DOHH2 (cell line): ENCODE measurements around the gene ATP6V0E1.

Experiments used
- H3F3A ChIP-seq: fragments of 200-600 bp; sonication (generic), shearing (Covaris generic); 2 replicates; pipeline ENCODE4 v1.6.0; 2016; ENCODE audit warnings: antibody characterized with exemption, mild to moderate bottlenecking; ENCODE audit not compliant: control insufficient read depth, insufficient read depth
- H3K27ac ChIP-seq: fragments of 200-600 bp; sonication (generic); 2 replicates; pipeline ENCODE4 v1.5.1; 2014; ENCODE audit warnings: low read depth, mild to moderate bottlenecking, low read length, moderate library complexity
- H3K27me3 ChIP-seq: fragments of 200-600 bp; sonication (generic); 2 replicates; pipeline ENCODE4 v1.6.1; 2014; ENCODE audit warnings: mild to moderate bottlenecking, low read length, mixed read lengths; ENCODE audit not compliant: control insufficient read depth
- H3K36me3 ChIP-seq: fragments of 200-600 bp; sonication (generic); 2 replicates; pipeline ENCODE4 v1.6.1; 2014; ENCODE audit warnings: mild to moderate bottlenecking, low read length, moderate library complexity, mixed read lengths; ENCODE audit not compliant: control insufficient read depth
- H3K4me1 ChIP-seq: fragments of 200-600 bp; sonication (generic); 2 replicates; pipeline ENCODE4 v1.6.1; 2014; ENCODE audit warnings: mild to moderate bottlenecking, low read length, mixed read lengths; ENCODE audit not compliant: control insufficient read depth
- H3K4me2 ChIP-seq: fragments of 200-600 bp; sonication (generic); 2 replicates; pipeline ENCODE4 v1.6.0; 2014; ENCODE audit warnings: mild to moderate bottlenecking, low read length, moderate library complexity
- H3K4me3 ChIP-seq: fragments of 200-600 bp; sonication (generic); 2 replicates; pipeline ENCODE4 v1.5.1; 2014; ENCODE audit warnings: mild to moderate bottlenecking, low read length, mixed read lengths
- H3K79me2 ChIP-seq: fragments of 200-600 bp; sonication (generic); 2 replicates; pipeline ENCODE4 v1.6.1; 2014; ENCODE audit warnings: mild to moderate bottlenecking, low read length, mixed read lengths; ENCODE audit not compliant: control insufficient read depth
- H3K9me2 ChIP-seq: fragments of 200-600 bp; sonication (generic); replicated peaks from 2 replicates; pipeline ENCODE4 v1.6.1; 2014; ENCODE audit warnings: mild to moderate bottlenecking, low read length, mixed read lengths; ENCODE audit not compliant: control insufficient read depth
- H3K9me3 ChIP-seq: fragments of 200-600 bp; sonication (generic); 2 replicates; pipeline ENCODE4 v1.6.1; 2014; ENCODE audit warnings: antibody characterized with exemption, low read length, mixed read lengths; ENCODE audit not compliant: control insufficient read depth, insufficient read depth
- H4K20me1 ChIP-seq: fragments of 200-600 bp; sonication (generic); 2 replicates; pipeline ENCODE4 v1.6.0; 2014; ENCODE audit warnings: low read depth, mild to moderate bottlenecking, antibody characterized with exemption, low read length, moderate library complexity; ENCODE audit not compliant: control insufficient read depth, insufficient read depth
- CTCF ChIP-seq: fragments of 200-600 bp; sonication (generic); IDR thresholded peaks from one replicate; pipeline ENCODE4 v1.5.1; 2014; ENCODE audit warnings: antibody characterized with exemption, mild to moderate bottlenecking, low read depth, low read length; ENCODE audit not compliant: poor library complexity, severe bottlenecking
- EZH2phosphoT487 ChIP-seq: fragments of 200-600 bp; sonication (generic); IDR thresholded peaks from 2 replicates; pipeline ENCODE4 v1.6.1; 2017; ENCODE audit warnings: borderline replicate concordance, mild to moderate bottlenecking, antibody characterized with exemption, low read length, moderate library complexity, mixed read lengths

The ATP6V0E1 gene

GRCh38 chr5:173020154-173020581 is 36.6 kb downstream of the ATP6V0E1 start:
- Histone ChIP-seq H3K4me1 (no peaks in the 10 kb centered on the region), H3K4me2 (no peak overlapping the region), H3K36me3 (peaks cover 38% of the 10 kb centered on the region), H3K27ac (no peak overlapping the region), H3K27me3 (no peaks in the 10 kb centered on the region), H3K4me3 (no peak overlapping the region), H3K79me2 (peaks cover 82% of the 10 kb centered on the region), H3F3A (no peaks in the 10 kb centered on the region), H4K20me1 (no peaks in the 10 kb centered on the region), H3K9me2 (no peaks in the 10 kb centered on the region), H3K9me3 (no peaks in the 10 kb centered on the region)
- TF ChIP-seq EZH2phosphoT487, result no peak
- TF ChIP-seq CTCF, result no peak

DNA sequence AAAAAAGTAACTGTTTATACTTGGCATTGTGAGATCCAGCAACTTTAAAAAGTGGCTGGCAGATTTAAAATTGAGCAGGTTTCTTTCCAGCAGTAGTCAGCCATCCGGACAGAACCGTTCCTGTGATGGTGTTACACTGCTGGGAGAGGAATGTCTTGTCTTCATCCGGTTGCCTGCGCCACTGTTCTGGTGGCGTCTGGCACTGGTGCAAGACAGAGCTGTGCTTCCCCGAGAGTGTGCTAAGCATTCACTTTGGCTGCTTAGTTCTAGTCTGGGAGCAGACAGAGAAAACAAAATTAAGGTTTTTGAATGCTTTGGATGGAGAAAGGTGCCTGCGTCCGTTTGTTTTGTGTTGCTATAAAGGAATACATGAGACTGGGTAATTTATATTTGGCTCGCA is 37.1 kb downstream of the ATP6V0E1 start:
- H3K4me2 ChIP-seq, result no peak overlapping the region
- H3K4me1 ChIP-seq, result no peaks in the 10 kb centered on the region
- no peaks in the 10 kb centered on the region for H3K9me3 ChIP-seq
- H3K9me2 ChIP-seq, result no peaks in the 10 kb centered on the region
- no peaks in the 10 kb centered on the region for H4K20me1 ChIP-seq
- H3K4me3 ChIP-seq, result no peak overlapping the region
- peaks cover 81% of the 10 kb centered on the region for H3K79me2 ChIP-seq
- TF ChIP-seq CTCF (no peak), EZH2phosphoT487 (no peak)
- H3K27ac ChIP-seq, result no peak overlapping the region
- H3F3A ChIP-seq, result no peaks in the 10 kb centered on the region
- no peaks in the 10 kb centered on the region for H3K27me3 ChIP-seq
- peaks cover 37% of the 10 kb centered on the region for H3K36me3 ChIP-seq

DNA sequence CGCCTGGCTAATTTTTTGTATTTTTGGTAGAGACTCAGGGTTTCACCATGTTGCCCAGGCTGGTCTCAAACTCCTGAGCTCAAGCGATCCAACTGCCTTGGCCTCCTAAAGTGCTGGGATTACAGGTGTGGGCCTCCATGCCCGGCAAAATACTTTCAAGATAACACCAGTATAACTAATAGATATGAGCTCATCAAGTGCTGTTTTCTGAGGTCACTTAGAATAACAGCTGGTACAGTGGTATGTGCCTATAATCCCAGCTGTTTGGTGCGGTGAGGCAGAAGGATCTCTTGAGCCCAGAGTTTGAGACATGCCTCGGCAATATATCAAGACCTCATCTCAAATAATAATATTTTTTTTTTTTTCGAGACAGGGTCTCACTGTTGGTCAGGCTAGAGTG is 42.1 kb downstream of the ATP6V0E1 start:
- peaks cover 15% of the 10 kb centered on the region; the same call in 1 of the 2 replicates for H4K20me1 ChIP-seq
- H3K4me2 ChIP-seq, result no peak overlapping the region
- no peaks in the 10 kb centered on the region for H3K27me3 ChIP-seq
- no peaks in the 10 kb centered on the region for H3K9me2 ChIP-seq
- peaks cover 77% of the 10 kb centered on the region for H3K79me2 ChIP-seq
- TF ChIP-seq CTCF (no peak), EZH2phosphoT487 (no peak)
- H3K27ac ChIP-seq, result no peak overlapping the region
- H3K9me3 ChIP-seq, result no peaks in the 10 kb centered on the region
- peaks cover 6% of the 10 kb centered on the region for H3K4me1 ChIP-seq
- peaks cover 34% of the 10 kb centered on the region for H3K36me3 ChIP-seq
- H3F3A ChIP-seq, result peaks cover 3% of the 10 kb centered on the region; the same call in 1 of the 2 replicates
- H3K4me3 ChIP-seq, result no peak overlapping the region
